Measurements from ENCODE around the gene TFE3. TPM values are rescaled to one million over a fixed set of nuclear protein-coding genes. Genes with fewer than 3 reads are reported as not detected.
A peak's percentile ranks its signal among the peaks of the same experiment; 100 is the strongest.

TFE3 gene
- total and polyA plus RNA-seq, 2 experiments from 2014 or later, result 21.4 to 83.8 TPM

GRCh38 chrX:49053223-49054072 lies 10.3 kb upstream of the TFE3 start (continued):
- no peak for TF ChIP-seq ZNF462 (CRISPR knock-in tag; IDR thresholded peaks at IDR 0.05)
- TF ChIP-seq ETS1 (IDR thresholded peaks at IDR 0.05), result no peak
- TF ChIP-seq STAT1 (IDR thresholded peaks at IDR 0.05; ENCODE audit: unreplicated experiment), result no peak

GRCh38 chrX:49043987-49044281 lies 777 bp upstream of the TFE3 start:
- H3K36me3 ChIP-seq (ENCODE audit: insufficient read depth), result 0 out of 2 replicates have a peak, but pooled peaks cover under 1% of the 10 kb centered on the region
- ATAC-seq (no peak), DNase-seq (ENCODE audit: low spot score) (no peak)
- H3K79me2 ChIP-seq (replicated peaks; ENCODE audit: insufficient read depth), result peaks cover 25% of the 10 kb centered on the region
- Mint-ChIP-seq H3K9me3 (no peaks in the 10 kb centered on the region), H3K4me3 (peak overlapping the region; percentile 76), H3K27ac (peak overlapping the region; percentile 94), H3K27me3 (ENCODE audit: insufficient read depth, low read depth, poor library complexity) (peaks cover 18% of the 10 kb centered on the region), H3K36me3 (ENCODE audit: low read depth) (peaks cover 13% of the 10 kb centered on the region), H3K4me1 (peaks cover 19% of the 10 kb centered on the region)
- no peaks in the 10 kb centered on the region for H3K9me2 ChIP-seq (ENCODE audit: insufficient read depth)
- peak overlapping the region; percentile 68 for H3K4me2 ChIP-seq
- H3K4me1 ChIP-seq (ENCODE audit: insufficient read depth), result peaks cover 4% of the 10 kb centered on the region
- peak overlapping the region; percentile 48 for H3K4me3 ChIP-seq
- no peaks in the 10 kb centered on the region for H4K20me1 ChIP-seq (replicated peaks; ENCODE audit: insufficient read depth)
- no peak overlapping the region for H3K27ac ChIP-seq (ENCODE audit: low read depth)
- no peaks in the 10 kb centered on the region for H3F3A ChIP-seq (replicated peaks; ENCODE audit: low read depth)
- H2AFZ ChIP-seq, result no peak overlapping the region
- no peaks in the 10 kb centered on the region for H3K27me3 ChIP-seq (ENCODE audit: insufficient read depth)
- TF ChIP-seq ZNF331 (CRISPR knock-in tag; IDR thresholded peaks at IDR 0.05; ENCODE audit: low read depth) (no peak), ZNF114 (CRISPR knock-in tag; IDR thresholded peaks at IDR 0.05) (no peak), CTCF (conservative IDR thresholded peaks at IDR 0.05; ENCODE audit: low read depth in 2 of 2) (no peak), POLR2AphosphoS5 (IDR thresholded peaks at IDR 0.05; ENCODE audit: low read depth) (no peak), NANOG (IDR thresholded peaks at IDR 0.05; ENCODE audit: borderline replicate concordance) (no peak), CREB1 (CRISPR knock-in tag; IDR thresholded peaks at IDR 0.05; ENCODE audit: low read depth) (no peak), ETS1 (IDR thresholded peaks at IDR 0.05) (no peak)

Measured in GM23338 (cell line).